GM19324 (cell line): Measurements from ENCODE around the gene CNIH3.
"Not testable (repeated sequence)": the region's sequence is repeated elsewhere in the genome, so short reads cannot be mapped to it uniquely, and the experiment has no call there.

Experiments
- ATAC-seq: cut with Tn5 transposase; IDR thresholded peaks from one replicate; pipeline ENCODE4 v1.9.1; 2021; ENCODE audit warnings: mild to moderate bottlenecking, moderate library complexity; ENCODE audit not compliant: unreplicated experiment, low FRiP score

The CNIH3 gene

GRCh38 chr1:224683936-224684335, 67.8 kb downstream of the CNIH3 start:
- no peak for ATAC-seq

- ATAC-seq, result no peak
Observed at GRCh38 chr1:224684979-224685425, 68.9 kb downstream of the CNIH3 start.

- ATAC-seq, result not testable (repeated sequence)
Observed at GRCh38 chr1:224686140-224686539, 70.0 kb downstream of the CNIH3 start.

GRCh38 chr1:224687465-224687864, 71.3 kb downstream of the CNIH3 start:
- no peak for ATAC-seq

- no peak for ATAC-seq
Observed at GRCh38 chr1:224689374-224689773, 73.3 kb downstream of the CNIH3 start.

GRCh38 chr1:224690576-224690975, 74.5 kb downstream of the CNIH3 start:
- ATAC-seq, result no peak

GRCh38 chr1:224691148-224691925, 75.2 kb downstream of the CNIH3 start:
- no peak for ATAC-seq

GRCh38 chr1:224694969-224695368, 78.9 kb downstream of the CNIH3 start:
- ATAC-seq, result no peak

GRCh38 chr1:224696021-224696420, 79.9 kb downstream of the CNIH3 start:
- ATAC-seq, result no peak

- no peak for ATAC-seq
Observed at GRCh38 chr1:224696891-224697765, 81.0 kb downstream of the CNIH3 start.

GRCh38 chr1:224698015-224698451, 81.9 kb downstream of the CNIH3 start:
- no peak for ATAC-seq

- no peak for ATAC-seq
Observed at GRCh38 chr1:224700918-224701531, 84.9 kb downstream of the CNIH3 start.

GRCh38 chr1:224703702-224704101, 87.6 kb downstream of the CNIH3 start:
- ATAC-seq, result no peak

GRCh38 chr1:224704107-224704735, 88.1 kb downstream of the CNIH3 start:
- ATAC-seq, result no peak

GRCh38 chr1:224705578-224705977, 89.5 kb downstream of the CNIH3 start:
- ATAC-seq, result no peak

- no peak for ATAC-seq
Observed at GRCh38 chr1:224707843-224708725, 92.0 kb downstream of the CNIH3 start.

- no peak for ATAC-seq
Observed at GRCh38 chr1:224710196-224710595, 94.1 kb downstream of the CNIH3 start.

- not testable (repeated sequence) for ATAC-seq
Observed at GRCh38 chr1:224711231-224711756, 95.2 kb downstream of the CNIH3 start.

- ATAC-seq, result no peak
Observed at GRCh38 chr1:224711876-224712275, 95.8 kb downstream of the CNIH3 start.
